ENCODE measurements around the gene SLC6A18.
A peak's percentile ranks its signal among the peaks of the same experiment; 100 is the strongest.

The SLC6A18 gene

DNA sequence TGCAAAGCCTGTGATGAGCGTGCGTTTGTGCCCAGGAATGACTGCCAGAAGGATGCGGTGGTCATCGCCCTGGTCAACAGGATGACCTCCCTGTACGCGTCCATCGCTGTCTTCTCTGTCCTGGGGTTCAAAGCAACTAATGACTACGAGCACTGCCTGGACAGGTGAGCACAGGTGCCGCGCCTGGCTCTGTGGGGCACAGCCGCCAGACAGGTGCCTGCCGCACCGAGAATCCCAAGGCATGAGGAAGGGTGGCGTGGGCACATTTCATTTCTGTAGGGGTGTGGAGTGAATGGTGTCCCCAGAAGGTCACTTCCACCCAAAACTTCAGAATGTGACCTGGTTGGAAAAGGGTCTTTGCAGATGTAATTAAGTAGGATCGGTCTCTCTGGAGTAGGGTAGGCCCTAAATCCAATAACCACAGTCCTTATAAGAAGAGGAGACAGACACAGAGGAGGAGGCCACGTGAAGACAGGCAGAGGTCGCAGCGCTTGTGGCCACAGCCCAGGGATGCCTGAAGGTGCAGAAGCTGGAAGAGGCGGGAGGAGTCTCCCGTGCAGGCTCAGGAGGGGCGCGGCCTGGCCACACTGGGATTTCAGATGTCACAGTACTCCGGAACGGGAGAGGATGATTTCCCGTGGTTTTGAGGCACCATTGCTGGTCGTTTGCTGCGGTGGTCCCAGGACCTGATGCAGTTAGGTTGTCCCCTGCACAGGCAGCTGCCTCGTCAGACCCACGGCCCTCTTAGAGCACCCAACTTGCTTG, 15.5 kb downstream of the SLC6A18 start:
- DNase-seq, result no peak

DNA sequence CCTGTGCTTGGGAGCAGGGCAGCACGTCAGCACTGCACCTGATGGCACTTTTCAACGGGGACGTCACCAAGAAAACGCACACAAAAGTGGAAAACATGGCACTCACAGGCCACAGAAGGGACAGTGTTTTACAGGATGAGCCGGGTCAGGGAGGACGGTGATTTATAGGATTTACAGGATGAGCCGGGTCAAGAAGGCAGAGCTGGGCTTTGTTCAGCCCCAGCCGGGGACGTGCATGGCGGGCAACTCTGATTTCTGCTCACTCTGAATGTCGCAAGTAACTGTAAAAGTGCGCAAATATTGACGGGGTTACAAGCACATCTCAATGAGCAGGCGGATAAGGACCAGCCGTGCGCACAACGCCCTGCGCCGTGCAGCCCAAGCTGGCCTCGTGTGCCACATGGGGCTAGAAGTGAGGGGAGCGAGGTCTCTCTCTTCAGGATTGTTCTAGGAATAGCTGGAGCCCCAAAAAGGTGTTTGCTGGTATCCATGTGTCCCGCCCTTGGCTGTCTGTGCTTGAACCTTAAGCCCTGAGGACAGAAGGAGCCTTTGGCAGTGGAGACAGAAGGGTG, 16.4 kb downstream of the SLC6A18 start:
- DNase-seq, result no peak

DNA sequence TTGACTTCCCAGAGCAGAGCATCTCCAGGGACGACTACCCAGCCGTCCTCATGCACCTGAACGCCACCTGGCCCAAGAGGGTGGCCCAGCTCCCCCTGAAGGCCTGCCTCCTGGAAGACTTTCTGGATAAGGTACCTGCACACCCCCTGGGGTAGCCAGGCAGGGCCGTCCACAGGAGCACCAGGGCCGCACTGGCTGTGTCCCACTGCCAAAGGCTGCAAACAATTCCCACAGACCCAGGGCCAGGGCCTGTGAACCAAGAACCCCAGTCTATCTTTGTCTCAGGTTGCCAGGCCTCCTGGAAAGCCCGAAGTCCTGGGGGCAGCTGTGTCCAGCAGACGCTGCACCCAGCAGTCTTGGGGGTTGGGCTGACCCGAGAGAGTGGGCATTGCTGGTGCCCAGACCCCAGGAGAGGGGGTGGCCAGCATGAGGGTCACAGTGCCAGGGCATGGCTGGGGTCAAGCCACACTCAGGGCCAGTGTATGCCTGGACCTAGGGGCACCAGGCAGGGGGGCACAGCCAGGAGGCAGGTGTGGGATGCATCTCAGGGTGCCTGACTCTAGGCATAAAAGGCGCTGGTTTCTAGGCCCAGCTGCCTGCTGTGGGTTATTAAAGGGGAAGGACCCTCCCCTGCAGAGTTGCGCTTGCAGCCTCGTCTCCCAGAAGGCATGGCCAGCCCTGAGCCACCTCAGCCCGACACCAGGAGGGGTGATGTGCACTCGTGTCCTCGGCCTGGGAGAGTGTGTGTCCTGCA, 17.7 kb downstream of the SLC6A18 start:
- DNase-seq, result no peak

DNA sequence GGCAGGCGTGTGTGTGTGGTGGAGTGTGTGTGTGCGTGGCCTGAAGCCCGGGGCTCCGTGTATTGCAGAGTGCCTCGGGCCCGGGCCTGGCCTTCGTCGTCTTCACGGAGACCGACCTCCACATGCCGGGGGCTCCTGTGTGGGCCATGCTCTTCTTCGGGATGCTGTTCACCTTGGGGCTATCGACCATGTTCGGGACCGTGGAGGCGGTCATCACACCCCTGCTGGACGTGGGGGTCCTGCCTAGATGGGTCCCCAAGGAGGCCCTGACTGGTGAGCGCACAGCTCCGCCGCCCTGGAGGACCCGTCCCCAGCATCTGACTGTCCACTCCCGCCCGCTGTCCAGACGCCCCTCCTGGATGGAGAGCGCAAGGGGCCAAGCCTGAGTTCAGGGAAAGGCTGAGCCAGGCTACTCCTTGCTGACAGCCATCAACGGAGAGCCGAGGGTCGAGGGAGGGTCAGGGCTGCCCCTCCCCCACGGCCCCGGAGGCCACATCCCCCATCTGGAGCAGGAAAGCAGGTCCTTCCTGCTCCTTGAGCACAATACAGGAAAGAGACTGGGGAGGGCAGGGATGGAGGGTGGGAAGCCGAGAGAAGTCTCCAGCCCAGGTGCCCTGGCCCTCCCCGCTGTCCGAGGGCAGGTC, 18.4 kb downstream of the SLC6A18 start:
- peak; percentile 42 for DNase-seq

DNA sequence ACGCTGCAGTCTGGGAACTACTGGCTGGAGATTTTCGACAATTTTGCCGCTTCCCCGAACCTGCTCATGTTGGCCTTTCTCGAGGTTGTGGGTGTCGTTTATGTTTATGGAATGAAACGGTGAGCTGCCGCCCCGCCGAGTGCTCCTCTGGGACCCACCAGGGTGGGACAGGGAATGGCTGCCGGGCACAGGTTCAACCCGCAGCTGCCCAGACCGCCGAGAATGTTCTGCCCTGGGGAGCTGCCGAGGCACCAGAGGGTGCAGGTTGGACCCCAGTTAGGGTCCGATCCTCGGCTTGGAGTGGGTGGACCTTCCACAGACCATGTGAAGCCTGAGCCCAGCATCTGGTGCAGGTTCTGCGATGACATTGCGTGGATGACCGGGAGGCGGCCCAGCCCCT, 19.1 kb downstream of the SLC6A18 start:
- DNase-seq, result no peak

DNA sequence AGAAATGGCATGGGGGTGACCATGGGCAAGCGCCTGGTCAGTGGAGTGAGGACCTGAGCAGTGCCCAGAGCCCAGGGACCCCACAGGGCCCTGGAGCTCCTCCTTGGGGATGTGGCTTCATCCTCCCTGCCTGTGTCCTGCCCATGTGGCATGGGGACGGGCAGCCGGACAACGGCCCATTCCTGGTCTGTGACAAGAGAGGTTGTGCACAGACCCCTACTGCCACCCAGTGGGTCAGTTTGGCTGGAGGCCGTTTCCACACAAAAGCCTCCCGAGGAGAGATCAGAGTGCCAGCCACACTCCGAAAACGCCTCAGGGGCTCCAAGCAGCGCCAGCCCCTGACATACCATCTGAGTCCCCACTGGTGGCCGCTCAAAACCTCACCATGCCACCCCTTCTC, 19.8 kb downstream of the SLC6A18 start:
- DNase-seq, result no peak

DNA sequence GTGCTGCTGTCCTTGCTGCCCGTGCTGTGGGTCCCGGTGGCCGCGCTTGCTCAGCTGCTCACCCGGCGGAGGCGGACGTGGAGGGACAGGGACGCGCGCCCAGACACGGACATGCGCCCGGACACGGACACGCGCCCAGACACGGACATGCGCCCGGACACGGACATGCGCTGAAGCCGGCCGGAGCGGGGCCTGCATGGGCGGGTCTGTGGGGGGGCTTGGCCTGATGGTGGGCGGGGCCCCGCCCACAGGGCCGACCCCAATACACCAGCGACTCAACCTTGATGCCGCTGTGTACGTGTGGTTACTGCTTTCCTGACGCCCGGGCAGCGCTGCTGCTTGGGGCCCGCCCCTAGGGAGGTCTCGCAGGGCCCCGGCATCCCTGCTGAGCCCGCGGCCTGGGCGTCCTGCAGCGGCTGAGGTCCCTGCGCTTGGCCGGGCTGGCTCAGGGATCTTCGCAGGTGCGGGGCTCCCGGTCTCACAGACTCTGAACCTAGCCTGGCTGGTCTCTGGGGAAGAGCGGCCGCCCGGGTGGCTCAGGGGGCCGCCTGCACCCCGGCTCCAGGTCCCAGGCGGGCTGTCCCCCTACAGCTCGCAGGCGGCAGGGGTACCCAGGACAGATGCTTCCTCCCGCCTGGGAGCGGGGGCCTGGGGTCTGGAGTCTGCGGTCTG, 20.9 kb downstream of the SLC6A18 start:
- peak; percentile 35 for DNase-seq

DNA sequence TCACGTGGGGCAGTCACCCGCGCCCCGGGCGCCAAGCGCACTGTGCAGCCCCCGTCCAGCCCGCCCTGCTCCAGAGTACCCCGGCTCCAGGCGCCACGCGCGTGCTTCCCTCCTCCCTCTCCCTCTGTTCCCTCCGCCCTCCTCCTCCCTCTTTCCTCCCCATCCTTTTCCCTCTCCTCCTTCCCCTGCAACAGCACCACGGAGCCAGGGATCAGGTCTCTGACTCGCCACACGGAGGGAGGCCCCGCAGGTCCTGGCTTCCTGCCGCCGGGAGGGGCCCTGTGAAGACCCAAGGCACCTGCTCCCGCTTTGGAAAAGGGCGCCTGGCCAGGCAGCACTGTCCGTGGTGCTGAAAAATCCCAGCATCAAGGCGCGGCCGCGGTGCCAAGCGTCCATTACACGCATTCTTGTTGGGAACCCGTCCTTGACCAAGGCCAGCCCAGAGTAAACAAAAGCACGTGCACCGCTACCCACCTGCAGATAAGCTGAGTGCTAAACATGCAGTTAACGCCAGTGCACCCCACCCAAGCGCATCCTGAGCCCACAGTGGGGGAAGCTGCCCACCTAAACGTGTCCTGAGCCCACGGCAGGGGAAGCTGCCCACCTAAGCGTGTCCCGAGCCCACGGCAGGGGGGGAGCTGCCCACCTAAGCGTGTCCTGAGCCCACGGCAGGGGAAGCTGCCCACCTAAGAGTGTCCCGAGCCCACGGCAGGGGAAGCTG, 21.7 kb downstream of the SLC6A18 start:
- DNase-seq, result peak; percentile 89

DNA sequence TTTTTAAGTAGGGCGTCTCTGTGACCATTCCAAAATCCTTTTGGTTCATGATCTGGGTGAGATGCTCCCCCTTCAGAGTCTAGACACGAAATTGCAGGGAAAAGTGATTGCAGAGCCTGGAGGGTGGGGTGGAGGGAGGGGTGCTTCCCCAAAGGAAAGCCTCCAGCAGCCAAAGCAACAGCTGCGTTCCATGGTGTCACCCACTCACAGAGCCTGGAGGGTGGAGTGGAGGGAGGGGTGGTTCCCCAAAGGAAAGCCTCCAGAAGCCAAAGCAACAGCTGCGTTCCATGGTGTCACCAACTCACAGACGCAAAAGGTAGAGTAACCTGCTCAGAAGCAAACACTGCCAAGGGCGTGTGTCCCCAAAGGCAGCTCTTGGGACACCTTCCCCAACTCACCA, 22.6 kb downstream of the SLC6A18 start:
- DNase-seq, result no peak

DNA sequence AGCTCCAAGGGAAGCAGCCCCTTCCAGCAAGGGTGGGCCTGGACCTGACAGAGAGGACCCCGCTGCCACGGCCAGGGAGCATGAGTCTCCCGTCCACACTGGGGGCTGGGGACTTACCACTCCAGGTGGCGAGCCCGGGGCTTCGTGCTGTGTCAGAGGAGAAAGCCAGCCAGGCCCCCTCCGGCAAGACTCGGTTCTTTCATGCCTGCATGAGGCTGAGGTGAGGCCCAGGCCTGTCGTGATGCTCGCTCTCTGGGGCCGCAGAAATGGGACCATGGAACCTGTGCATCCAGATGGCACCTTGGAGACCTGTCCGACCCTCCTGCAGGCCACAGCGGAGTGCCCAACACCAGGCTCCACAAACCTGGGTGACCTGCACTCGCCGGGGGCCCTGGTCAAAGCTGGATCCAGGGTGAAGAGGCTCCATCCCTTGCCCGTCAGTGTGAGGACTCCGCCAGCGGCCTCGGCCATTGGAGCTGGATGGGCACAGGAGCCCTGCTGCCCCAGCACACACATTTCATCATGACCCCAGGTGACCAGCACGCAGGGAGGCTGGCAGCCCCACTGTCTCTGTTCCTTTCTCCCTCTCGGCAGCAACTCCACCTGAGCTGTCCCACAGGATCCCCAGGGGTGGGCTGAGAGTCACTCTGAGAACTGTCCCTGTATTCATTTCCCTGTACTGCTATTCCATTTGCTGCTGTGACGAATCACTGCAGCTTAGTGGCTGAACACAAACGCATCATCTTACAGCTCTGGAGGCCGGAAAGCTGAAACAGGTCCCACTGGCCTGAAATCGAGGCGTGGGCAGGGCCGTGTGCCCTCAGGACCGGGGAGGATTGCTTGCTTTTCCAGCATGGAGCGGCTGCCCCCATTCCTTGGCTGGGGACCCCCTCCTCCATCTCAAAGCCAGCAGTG, 24.4 kb downstream of the SLC6A18 start:
- DNase-seq, result no peak

DNA sequence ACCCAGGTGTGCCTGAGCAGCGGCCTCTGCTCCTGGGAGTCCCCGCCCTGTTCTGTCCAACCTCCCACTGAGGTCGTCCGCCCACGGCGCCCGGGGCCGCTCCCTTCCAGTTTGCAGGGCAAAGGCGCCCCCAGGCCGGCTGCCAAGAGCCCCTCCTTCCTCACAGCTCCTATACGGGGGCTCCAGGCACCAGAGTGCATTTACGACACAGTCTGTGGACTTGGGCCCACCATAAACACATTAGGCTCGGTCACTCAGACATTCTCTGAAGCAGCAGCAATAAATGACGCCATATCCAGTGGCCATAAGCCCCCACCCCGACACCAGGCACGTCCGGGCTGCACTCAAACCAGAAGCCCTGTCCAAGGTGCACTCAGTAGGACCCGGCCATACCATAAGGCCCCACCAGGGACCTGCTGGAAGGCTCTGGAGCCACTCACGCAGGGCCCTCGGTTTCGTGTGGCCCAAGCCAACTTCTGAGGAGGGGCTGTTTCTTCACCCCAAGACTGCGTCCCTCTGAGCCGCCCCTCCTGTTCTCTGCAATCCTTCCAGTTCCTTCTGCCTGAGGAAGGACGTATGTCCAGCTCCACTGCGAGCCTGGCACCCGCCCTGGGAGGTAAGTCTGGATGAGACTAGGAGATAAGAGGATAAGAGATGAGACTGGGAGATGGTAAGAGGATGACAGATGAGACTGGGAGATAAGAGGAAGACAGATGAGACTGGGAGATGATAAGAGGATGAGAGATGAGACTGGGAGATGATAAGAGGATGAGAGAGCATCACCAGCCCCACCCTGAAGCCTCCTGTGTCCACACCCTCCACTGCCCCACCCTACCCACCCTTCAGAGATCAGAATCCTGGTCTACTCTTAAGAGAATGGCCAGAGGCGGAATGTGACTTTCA, 26.7 kb downstream of the SLC6A18 start:
- no peak for DNase-seq

DNA sequence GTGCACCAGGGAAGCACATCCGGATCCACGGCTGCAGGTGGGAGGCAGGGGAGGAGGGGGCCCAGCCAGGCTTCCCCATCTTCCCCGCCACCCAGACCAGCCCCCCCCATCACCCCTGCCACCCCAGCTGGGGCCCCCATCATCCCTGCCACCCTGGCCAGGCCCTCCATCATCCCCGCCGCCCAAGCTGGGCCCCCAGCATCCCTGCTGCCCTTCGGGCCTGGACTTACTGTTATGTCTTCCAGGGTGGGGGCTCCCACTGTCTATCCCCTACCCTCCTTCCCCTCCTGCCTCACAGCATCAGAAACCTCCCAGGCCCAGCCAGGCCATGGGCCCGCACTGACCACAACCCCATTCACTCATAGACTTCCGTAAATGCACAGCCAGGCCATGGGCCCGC, 27.5 kb downstream of the SLC6A18 start:
- no peak for DNase-seq

DNA sequence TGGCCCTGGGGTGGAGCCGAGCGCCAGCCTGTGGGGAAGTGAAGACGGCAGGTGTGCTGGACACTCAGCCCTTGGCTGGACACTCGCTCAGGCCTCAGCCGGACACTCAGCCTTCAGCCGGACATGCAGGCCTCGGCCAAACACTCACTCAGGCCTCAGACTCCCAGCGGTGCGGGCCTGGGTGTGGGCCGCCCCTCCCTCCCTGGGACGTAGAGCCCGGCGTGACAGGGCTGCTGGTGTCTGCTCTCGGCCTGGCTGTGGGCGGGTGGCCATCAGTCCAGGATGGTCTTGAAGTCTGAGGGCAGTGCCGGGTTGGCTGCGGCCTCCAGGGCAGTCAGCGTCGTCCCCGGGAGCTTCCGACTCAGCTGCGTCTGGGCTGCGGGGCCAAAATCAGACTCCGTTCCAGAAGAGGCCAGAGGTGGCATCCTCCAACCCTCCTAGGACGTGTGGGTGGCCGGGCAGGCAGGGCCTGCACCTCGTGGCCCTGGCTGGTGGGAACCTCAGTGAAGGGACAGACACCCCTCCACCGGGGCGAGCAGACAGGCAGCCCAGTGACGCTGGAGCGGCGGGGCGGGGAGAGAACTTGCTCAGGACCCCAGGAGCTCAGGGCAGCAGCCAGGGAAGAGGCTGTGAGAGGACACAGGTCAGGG, 28.4 kb downstream of the SLC6A18 start:
- DNase-seq, result no peak

DNA sequence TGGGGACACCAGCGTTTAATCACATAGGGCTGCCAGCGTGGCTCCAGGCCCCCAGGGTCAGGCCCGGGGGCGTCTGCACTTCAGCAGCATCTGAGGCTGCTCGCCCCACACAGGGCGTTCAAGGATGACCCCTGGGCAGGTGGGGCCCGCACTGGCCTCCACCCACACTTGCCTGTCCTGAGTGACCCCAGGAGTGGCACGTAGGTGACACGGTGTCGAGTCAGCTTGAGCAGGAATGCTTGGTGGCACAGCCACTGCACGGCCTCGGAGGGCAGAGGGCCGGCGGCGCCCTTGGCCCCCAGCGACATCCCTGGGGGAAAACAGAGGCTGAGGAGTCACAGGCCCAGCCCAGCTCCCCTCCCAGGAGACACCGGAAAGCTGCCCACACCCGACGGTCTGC, 29.0 kb downstream of the SLC6A18 start:
- no peak for DNase-seq

DNA sequence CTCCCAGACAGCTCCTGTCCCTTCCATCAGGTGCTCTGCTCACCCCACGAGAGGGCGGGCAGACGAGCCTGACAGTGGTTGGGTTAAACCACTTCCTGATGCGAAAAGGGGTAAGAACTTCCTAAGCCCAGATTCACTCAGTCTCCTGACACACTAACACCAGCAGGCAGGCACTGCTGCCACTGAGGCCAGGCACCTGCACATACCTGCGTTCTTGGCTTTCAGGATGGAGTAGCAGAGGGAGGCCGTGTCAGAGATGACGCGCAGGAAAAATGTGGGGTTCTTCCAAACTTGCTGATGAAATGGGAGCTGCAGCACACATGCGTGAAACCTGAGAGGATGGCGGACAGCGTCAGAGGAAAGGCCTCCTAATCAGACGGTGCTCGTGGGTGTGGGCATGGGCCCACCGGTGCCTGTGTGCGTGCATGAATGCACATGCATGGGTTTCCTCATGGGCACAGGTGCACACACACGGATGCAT, 29.9 kb downstream of the SLC6A18 start:
- DNase-seq, result no peak

DNA sequence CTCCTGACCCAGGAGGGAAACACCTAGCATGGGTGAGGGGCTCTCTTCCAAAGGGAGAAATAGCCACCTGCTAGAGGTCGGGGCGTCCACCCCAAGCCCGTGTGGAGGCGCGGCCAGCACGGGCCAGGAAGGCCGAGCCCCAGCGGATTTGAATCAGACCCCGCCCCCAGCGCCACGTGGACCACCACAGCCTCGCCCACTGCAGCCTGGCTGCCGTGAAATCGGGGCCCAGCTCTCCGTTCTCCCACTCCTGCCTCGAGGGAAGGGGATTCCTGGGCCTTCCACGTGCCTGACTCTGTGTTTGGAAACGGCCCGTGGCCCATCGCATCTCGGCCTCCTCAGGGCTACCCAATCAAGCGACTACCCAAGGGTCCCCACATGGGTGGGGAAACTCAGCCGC, 31.6 kb downstream of the SLC6A18 start:
- DNase-seq, result no peak

DNA sequence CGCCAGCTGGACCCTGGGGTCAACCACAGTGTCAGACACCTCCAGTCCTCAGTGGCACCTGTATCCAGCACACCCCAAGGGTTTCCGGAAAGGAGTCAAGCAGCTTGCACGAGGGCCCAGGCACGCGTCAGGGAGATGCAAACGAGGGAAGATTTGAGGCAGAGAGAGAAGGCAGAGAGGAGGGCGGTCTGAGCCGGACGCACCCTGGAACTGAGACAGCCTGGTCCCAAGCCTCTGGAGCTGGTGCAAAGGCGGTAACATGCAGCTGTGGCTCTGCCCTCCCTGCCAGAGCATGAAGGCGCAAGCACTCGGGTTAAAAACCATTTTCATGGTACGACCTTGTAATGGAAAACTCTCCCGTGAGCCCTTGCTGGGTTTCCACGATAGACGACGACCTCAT, 32.2 kb downstream of the SLC6A18 start:
- DNase-seq, result no peak

DNA sequence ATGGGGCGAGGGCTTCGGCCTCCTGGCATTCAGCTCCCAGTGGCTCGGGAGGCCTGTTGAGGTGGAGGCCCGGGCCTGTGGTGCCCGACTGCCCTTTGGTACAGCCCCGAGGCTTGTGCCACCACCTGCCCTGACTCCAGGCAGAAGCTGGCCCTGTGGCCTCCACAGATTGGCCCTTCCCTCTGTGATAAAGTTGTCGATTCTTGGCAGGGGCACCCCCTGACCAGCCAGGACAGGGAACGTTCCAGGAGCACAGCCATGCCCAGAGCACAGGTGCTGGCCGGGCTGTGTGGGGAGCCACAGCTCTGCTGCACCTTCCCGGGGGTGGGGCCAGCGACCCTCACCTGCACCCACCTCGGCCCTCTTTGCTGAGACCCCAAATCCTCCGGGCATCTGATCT, 32.7 kb downstream of the SLC6A18 start:
- no peak for DNase-seq

DNA sequence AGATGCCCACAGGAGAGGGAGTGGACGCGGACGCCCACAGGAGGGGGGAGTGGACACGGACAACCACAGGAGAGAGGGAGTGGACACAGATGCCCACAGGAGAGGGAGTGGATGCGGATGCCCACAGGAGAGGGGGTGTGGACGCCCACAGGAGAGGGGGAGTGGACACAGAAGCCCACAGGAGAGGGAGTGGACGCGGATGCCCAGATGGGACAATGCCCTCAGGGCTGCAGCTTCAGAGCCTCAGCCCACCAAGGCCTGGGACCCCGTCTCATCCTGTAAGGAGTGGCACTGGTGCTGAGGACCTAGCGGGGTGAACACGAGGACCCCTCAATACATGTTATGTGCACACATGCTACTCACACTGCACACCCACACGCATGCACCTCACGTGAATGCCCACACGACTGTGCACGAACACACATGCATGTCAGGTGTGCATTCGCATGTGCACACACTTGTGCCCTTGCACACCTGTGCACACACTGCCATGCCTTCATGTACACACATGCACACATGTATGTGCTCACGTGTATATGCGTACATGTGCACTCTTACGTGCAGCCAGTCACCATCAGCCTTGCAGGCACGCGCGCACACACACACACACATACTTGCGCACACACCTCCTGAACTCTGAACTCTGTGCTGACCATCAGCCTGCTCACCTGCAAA, 34.8 kb downstream of the SLC6A18 start:
- DNase-seq, result no peak
